C4-2B (cell line): ENCODE measurements around the gene ADH1C.
"Not testable (repeated sequence)": the region's sequence is repeated elsewhere in the genome, so short reads cannot be mapped to it uniquely, and the experiment has no call there.

Experiments
- H3K27ac ChIP-seq: fragments of 450-650 bp; 2 replicates; pipeline ENCODE4 v1.5.1; 2017
- CTCF ChIP-seq: fragments of 450-650 bp; conservative IDR thresholded peaks from 2 replicates; pipeline ENCODE4 v1.5.1; 2017; ENCODE audit warnings: mild to moderate bottlenecking
- ZFX ChIP-seq: fragments of 450-650 bp; IDR thresholded peaks from 2 replicates; pipeline ENCODE4 v1.6.1; 2017

Gene ADH1C

GRCh38 chr4:99329876-99330275 lies 22.7 kb downstream of the ADH1C start:
- no peak overlapping the region for H3K27ac ChIP-seq
- TF ChIP-seq CTCF (no peak), ZFX (no peak)

GRCh38 chr4:99324979-99325378 lies 27.6 kb downstream of the ADH1C start:
- no peak for TF ChIP-seq CTCF
- TF ChIP-seq ZFX: no peak
- H3K27ac ChIP-seq: no peak overlapping the region

- TF ChIP-seq ZFX (no peak), CTCF (no peak)
- H3K27ac ChIP-seq: no peak overlapping the region
Observed at GRCh38 chr4:99324361-99324760, 28.2 kb downstream of the ADH1C start.

- H3K27ac ChIP-seq: no peak overlapping the region
- TF ChIP-seq ZFX (no peak), CTCF (no peak)
Observed at GRCh38 chr4:99323756-99324155, 28.8 kb downstream of the ADH1C start.

GRCh38 chr4:99321241-99322191 lies 31.0 kb downstream of the ADH1C start, which contains the start of gene ADH1B:
ADH1B (minus strand) TSS chr4:99321401; CDS start chr4:99321331, 70 bp downstream.
- no peak within 1 kb of the TSS for H3K27ac ChIP-seq
- TF ChIP-seq ZFX (no peak), CTCF (no peak)

- H3K27ac ChIP-seq: not testable (repeated sequence)
Observed at GRCh38 chr4:99317811-99318210, 34.7 kb downstream of the ADH1C start.

- TF ChIP-seq ZFX (no peak), CTCF (no peak)
- no peak overlapping the region for H3K27ac ChIP-seq
Observed at GRCh38 chr4:99317354-99317753, 35.2 kb downstream of the ADH1C start.
